ENCODE results near the gene PROM1. TPM values are rescaled to one million over a fixed set of nuclear protein-coding genes. Genes with fewer than 3 reads are reported as not detected.

The PROM1 gene
- total and polyA plus RNA-seq, 2 of the 8 experiments (the other 6 are each of a cell fraction or from before 2014, with no cell fraction given): 36.0 to 59.7 TPM

DNA sequence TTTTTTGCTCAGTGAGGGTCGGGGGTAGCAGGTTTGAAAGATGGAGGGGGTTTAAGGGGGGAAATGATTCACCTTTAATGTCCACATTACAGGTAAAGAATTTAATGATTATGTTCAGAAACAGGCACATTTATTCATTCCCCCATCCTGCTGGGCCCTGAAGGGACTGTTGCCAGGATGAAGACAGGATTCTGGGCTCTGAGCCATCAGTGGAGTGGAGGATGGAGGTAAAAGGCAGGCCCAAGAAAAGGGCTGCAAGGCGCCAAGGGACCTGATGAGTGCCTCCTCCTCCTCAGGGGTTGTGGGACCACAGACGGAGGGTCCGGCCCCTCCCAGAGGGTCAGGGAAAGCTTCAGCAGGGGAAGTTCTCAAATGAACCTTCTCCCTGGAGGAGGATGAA lies 40.4 kb upstream of the PROM1 start:
- peaks cover 0 to 2% (median 0%) of the 10 kb centered on the region in 4 experiments; a peak in 2 of 7 replicates for H3K4me1 ChIP-seq (replicated peaks in 1 of 4; ENCODE audit: control insufficient read depth in 3 of 4, insufficient read depth in 4 of 4, low read length in 3 of 4)
- no peaks in the 10 kb centered on the region for H3K23me2 ChIP-seq (ENCODE audit: low read depth, low read length)
- H2AFZ ChIP-seq (ENCODE audit: low read length): no peak overlapping the region
- ChIA-PET POLR2A (ENCODE audit: partially characterized antibody) (interaction anchor here (0.7 to 1.2 kb wide), 2 partner anchors 10 to 46 kb away, joined by 3 to 4 read pairs; no protein-coding TSS in a partner anchor), CTCF (ENCODE audit: partially characterized antibody) (interaction anchor here (0.6 to 2.0 kb wide), 4 partner anchors 38 to 1368 kb away, joined by 3 to 6 read pairs (median 4); no protein-coding TSS in a partner anchor)
- no peak overlapping the region for H2BK15ac ChIP-seq (ENCODE audit: low read length)
- no peak overlapping the region for H3K4ac ChIP-seq (replicated peaks; ENCODE audit: insufficient read length, low read depth, low read length)
- H4K20me1 ChIP-seq (replicated peaks in 1 of 2; ENCODE audit: control insufficient read depth in 1 of 2, insufficient read depth in 2 of 2, low read length in 2 of 2): no peaks in the 10 kb centered on the region
- no peaks in the 10 kb centered on the region for H3K36me3 ChIP-seq (ENCODE audit: control insufficient read depth in 2 of 4, insufficient read depth in 4 of 4, low read length in 3 of 4)
- no peaks in the 10 kb centered on the region for H3K9me3 ChIP-seq (ENCODE audit: insufficient read depth in 2 of 2, low read depth in 1 of 2, low read length in 1 of 2)
- H3K27ac ChIP-seq (ENCODE audit: low read depth, low read length): no peak overlapping the region
- H3K79me2 ChIP-seq (ENCODE audit: control insufficient read depth in 1 of 2, insufficient read depth in 2 of 2, low read length in 2 of 2): no peaks in the 10 kb centered on the region
- WGBS, 2 experiments (ENCODE audit: extremely low coverage in 1 of 2, insufficient coverage in 1 of 2, insufficient read length in 1 of 2, insufficient replicate concordance in 2 of 2, low coverage in 1 of 2, low lambda C conversion rate in 2 of 2, missing lambda C conversion rate in 1 of 2): 94% methylated on average over 4 of the region's 4 CpGs; no CpG with 5 or more reads in 1 of the 2 experiments
- no peak overlapping the region for H4K5ac ChIP-seq (ENCODE audit: insufficient read length, low read depth, low read length)
- FAIRE-seq (no peak), DNase-seq (ENCODE audit: low read depth in 1 of 2, low spot score in 2 of 2) (no peak)
- no peak overlapping the region for H2BK120ac ChIP-seq (replicated peaks; ENCODE audit: low read depth, low read length)
- H3K4me2 ChIP-seq (ENCODE audit: insufficient read depth in 1 of 2, low read depth in 2 of 2, low read length in 2 of 2): no peak overlapping the region
- no peaks in the 10 kb centered on the region for H3K27me3 ChIP-seq (replicated peaks in 1 of 4; ENCODE audit: control insufficient read depth in 3 of 4, extremely low read depth in 1 of 4, insufficient read depth in 3 of 4, low read length in 3 of 4)
- no peak overlapping the region for H2AK5ac ChIP-seq (ENCODE audit: low read depth, low read length)
- H3K4me3 ChIP-seq (ENCODE audit: extremely low read depth in 1 of 4, insufficient read depth in 2 of 4, low read depth in 3 of 4, low read length in 4 of 4): no peak overlapping the region
- H3K79me1 ChIP-seq (ENCODE audit: low read depth, low read length): no peaks in the 10 kb centered on the region
- no peak overlapping the region for H4K8ac ChIP-seq (ENCODE audit: extremely low read depth, insufficient read depth, low read length)
- no peak overlapping the region for H2BK5ac ChIP-seq (ENCODE audit: low read depth, low read length)
- no peak overlapping the region for H3K18ac ChIP-seq (ENCODE audit: extremely low read depth, low read length)
- no peak overlapping the region for H3K56ac ChIP-seq (replicated peaks; ENCODE audit: insufficient read length, low read depth, low read length)
- H3K14ac ChIP-seq (ENCODE audit: insufficient read length): no peak overlapping the region
- H2BK20ac ChIP-seq (ENCODE audit: low read length): no peak overlapping the region
- H2BK12ac ChIP-seq (ENCODE audit: low read depth, low read length): no peak overlapping the region
- H3K9ac ChIP-seq (replicated peaks in 1 of 4; ENCODE audit: extremely low read depth in 1 of 4, low read depth in 3 of 4, low read length in 3 of 4): no peak overlapping the region
- no peak overlapping the region for H3K23ac ChIP-seq (ENCODE audit: insufficient read length)
- no peak overlapping the region for H4K91ac ChIP-seq (replicated peaks; ENCODE audit: insufficient read length, low read length)
- no peak for TF ChIP-seq RAD21 (IDR thresholded peaks at IDR 0.05 in 1 of 2, conservative IDR thresholded peaks at IDR 0.05 in 1 of 2; ENCODE audit: low read depth in 2 of 2, low read length in 2 of 2)
- TF ChIP-seq HDAC2 (IDR thresholded peaks at IDR 0.05; ENCODE audit: borderline replicate concordance in 1 of 2, low read depth in 2 of 2, low read length in 2 of 2): no peak
- no peak for TF ChIP-seq RFX5 (IDR thresholded peaks at IDR 0.05; ENCODE audit: borderline replicate concordance, low read depth, low read length)
- no peak for TF ChIP-seq EP300 (IDR thresholded peaks at IDR 0.05; ENCODE audit: borderline replicate concordance in 1 of 2, low read depth in 2 of 2, low read length in 2 of 2)
- no peak for TF ChIP-seq HDAC6 (IDR thresholded peaks at IDR 0.05; ENCODE audit: low read depth, low read length)
- TF ChIP-seq ASH2L (IDR thresholded peaks at IDR 0.05; ENCODE audit: low read length): no peak
- TF ChIP-seq EZH2 (IDR thresholded peaks at IDR 0.05; ENCODE audit: low read depth, low read length, severe bottlenecking): no peak
- TF ChIP-seq ZNF274 (IDR thresholded peaks at IDR 0.05; ENCODE audit: borderline replicate concordance, extremely low read depth, low read length): no peak
- TF ChIP-seq TCF12 (IDR thresholded peaks at IDR 0.05; ENCODE audit: low read depth, low read length): no peak
- TF ChIP-seq SP4 (IDR thresholded peaks at IDR 0.05; ENCODE audit: low read length): no peak
- TF ChIP-seq JUND (IDR thresholded peaks at IDR 0.05; ENCODE audit: low read length): no peak
- no peak for TF ChIP-seq RNF2 (IDR thresholded peaks at IDR 0.05; ENCODE audit: borderline replicate concordance, low read depth, low read length, missing control alignments, poor library complexity, severe bottlenecking)
- TF ChIP-seq FOSL1 (IDR thresholded peaks at IDR 0.05; ENCODE audit: insufficient read depth, low read depth, low read length): no peak

Data from H1 (cell line).